ENCODE data around the gene PALB2.
A peak's percentile ranks its signal among the peaks of the same experiment; 100 is the strongest.

The PALB2 gene

GRCh38 chr16:23640931-23641765, at the start of gene PALB2, which contains the start of gene DCTN5:
Gene PALB2 (minus strand): TSS chr16:23641310. CDS start chr16:23641157, 153 bp downstream.
Gene DCTN5 (plus strand): TSS chr16:23641466. CDS start chr16:23641543, 77 bp downstream.
- peak; percentile 94 for DNase-seq (ENCODE audit: low read depth, low spot score)

DNA sequence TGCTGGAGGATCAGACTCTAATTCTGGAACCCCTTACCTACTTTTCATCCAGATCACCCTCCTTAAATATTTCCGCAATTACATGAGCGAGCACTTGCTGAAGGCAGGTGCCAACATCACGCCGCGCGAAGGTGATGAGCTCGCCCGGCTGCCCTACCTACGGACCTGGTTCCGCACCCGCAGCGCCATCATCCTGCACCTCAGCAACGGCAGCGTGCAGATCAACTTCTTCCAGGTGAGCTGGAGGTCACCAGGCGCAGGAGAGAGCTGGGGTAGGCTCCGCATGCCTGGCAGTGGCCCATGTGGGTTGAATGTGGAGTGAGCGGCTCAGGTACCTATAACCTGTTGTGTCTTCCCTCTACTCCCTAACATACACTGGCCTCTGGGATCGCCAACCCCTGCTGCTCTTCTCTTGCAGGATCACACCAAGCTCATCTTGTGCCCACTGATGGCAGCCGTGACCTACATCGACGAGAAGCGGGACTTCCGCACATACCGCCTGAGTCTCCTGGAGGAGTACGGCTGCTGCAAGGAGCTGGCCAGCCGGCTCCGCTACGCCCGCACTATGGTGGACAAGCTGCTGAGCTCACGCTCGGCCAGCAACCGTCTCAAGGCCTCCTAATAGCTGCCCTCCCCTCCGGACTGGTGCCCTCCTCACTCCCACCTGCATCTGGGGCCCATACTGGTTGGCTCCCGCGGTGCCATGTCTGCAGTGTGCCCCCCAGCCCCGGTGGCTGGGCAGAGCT, 48.5 kb upstream of the PALB2 start:
- no peak for DNase-seq (ENCODE audit: low read depth, low spot score)

GRCh38 chr16:23687034-23687808, 46.1 kb upstream of the PALB2 start:
- no peak for DNase-seq (ENCODE audit: low read depth, low spot score)

DNA sequence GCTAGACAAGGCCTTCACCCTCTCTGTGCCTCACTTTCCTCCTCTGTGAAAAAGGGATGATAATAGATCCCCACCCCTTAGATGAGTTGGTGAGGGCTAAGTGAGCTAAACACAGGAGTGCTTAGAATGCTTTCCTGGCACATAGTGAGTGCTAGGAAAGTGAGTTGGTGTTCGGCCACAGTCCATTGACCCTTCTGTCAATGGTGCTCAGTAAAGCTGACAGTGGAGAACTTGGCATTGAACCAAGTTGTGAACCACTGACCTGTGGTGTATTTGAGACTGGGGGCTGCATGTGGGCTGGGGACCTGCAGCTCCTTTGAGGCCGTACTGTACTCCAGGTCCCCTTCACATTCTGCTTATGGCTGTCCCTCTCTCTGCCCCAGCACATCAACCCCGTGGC, 42.4 kb upstream of the PALB2 start:
- DNase-seq (ENCODE audit: low read depth, low spot score): no peak

- DNase-seq (ENCODE audit: low read depth, low spot score): no peak
Measured at GRCh38 chr16:23682181-23682580, 41.1 kb upstream of the PALB2 start.

DNA sequence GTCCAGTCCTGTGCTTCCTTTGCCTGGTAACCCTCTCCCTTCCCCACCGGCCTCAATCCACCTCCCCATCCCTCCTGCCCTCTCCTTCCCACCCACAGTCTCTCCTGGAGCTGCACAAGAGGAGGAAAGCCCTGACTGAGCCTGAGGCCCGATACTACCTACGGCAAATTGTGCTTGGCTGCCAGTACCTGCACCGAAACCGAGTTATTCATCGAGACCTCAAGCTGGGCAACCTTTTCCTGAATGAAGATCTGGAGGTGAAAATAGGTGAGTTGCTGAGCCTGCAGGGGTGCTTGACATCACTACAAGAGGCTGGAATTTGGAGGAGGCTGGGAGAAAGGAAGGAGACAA, 38.9 kb upstream of the PALB2 start:
- peak; percentile 14 for DNase-seq (ENCODE audit: low read depth, low spot score)

GRCh38 chr16:23679274-23679985, 38.3 kb upstream of the PALB2 start:
- DNase-seq (ENCODE audit: low read depth, low spot score): peak; percentile 58

DNA sequence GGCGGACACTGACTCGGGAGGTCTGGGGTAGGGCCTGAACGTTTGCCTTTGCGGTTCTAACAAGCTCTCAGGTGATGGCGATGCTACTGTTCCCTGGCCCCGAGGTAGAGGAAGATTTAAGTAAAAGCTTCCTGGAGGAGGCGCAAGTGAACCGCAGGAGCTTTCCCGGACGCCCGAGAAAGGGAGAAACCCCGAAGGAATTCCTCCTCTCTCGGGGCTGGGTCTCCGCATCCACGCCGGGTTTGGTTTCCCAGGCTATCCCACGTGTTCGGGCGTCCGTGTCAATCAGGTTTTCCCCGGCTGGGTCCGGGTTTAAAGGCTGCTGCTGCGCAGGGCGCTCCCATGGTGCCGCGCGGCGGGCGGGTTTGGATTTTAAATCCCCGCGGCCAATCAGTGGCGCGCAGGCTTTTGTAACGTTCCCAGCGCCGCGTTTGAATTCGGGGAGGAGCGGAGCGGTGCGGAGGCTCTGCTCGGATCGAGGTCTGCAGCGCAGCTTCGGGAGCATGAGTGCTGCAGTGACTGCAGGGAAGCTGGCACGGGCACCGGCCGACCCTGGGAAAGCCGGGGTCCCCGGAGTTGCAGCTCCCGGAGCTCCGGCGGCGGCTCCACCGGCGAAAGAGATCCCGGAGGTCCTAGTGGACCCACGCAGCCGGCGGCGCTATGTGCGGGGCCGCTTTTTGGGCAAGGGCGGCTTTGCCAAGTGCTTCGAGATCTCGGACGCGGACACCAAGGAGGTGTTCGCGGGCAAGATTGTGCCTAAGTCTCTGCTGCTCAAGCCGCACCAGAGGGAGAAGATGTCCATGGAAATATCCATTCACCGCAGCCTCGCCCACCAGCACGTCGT, 37.5 kb upstream of the PALB2 start, which contains the start of gene PLK1:
Gene PLK1 (plus strand): TSS at position 460 of the 844 bp plus-strand sequence. CDS start 44 bp downstream, at position 504.
- DNase-seq (ENCODE audit: low read depth, low spot score): peak; percentile 97

GRCh38 chr16:23676924-23677480, 35.9 kb upstream of the PALB2 start:
- no peak for DNase-seq (ENCODE audit: low read depth, low spot score)

DNA sequence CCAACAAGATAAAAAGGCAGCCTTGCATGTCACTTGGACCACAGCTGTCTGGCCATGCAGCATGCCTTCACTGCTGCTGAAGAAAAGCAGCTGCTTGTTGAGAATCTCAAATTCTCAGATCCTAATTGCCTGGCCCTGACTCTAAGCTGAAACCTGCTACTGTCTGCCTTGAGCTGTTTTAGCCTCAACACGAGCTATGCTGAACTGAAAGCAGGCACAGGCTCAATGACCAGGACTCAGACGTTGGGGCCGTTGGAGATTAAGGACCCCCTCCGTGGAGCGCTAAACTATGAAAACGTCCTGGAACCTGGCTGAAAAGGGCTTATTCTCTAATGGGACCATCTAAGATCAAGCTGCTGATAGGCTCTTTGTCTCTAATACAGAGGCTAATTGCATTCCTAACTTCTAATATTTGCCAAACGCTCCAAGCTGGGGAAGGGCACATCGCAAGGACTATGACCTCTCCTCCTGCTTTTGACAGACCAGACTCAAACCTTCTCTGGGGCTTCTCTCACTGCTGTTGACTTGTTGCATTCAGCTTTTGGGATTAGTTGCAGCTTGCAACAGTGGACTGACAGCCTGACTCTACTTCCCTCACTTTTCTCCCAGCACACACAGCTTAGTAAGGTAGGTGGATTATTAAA, 33.0 kb upstream of the PALB2 start:
- no peak for DNase-seq (ENCODE audit: low read depth, low spot score)

- no peak for DNase-seq (ENCODE audit: low read depth, low spot score)
Measured at GRCh38 chr16:23670137-23670776, 29.1 kb upstream of the PALB2 start.

GRCh38 chr16:23668873-23669272, 27.8 kb upstream of the PALB2 start:
- DNase-seq (ENCODE audit: low read depth, low spot score): no peak

DNA sequence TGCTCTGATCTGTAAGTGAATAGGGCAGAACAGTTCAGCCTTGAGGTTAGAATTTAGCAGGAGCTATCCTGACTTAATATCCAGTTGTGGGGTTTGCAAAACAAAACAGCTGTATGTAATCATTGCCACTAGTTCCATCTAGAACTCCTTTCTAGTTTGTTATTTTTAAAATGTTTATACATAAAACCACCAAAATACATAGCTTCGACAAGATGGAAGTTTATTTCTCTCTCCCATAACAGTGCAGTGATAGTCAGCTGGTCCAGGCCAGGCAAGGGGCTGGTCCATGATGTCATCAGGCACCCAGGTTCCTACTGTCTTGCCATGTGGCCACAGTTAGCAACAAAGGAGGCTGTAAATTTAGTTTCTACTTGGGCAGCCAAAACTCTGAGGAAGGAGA, 27.1 kb upstream of the PALB2 start:
- DNase-seq (ENCODE audit: low read depth, low spot score): no peak

DNA sequence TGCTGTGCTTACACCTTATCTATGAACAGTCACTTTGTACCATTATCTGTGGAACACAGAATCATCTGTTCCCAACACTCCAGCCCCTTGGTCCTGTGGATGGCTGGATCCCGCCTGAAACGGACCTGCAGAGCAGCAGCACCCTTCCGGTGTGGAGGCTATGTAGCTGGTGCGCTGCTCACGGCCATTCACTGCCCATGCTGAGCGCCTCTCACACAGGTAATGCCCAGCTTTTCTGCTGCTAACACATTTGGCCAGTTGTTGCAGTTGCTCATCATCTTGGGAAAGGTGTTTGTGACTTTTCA, 26.2 kb upstream of the PALB2 start:
- no peak for DNase-seq (ENCODE audit: low read depth, low spot score)

- no peak for DNase-seq (ENCODE audit: low read depth, low spot score)
Measured at GRCh38 chr16:23666571-23667354, 25.7 kb upstream of the PALB2 start.

DNA sequence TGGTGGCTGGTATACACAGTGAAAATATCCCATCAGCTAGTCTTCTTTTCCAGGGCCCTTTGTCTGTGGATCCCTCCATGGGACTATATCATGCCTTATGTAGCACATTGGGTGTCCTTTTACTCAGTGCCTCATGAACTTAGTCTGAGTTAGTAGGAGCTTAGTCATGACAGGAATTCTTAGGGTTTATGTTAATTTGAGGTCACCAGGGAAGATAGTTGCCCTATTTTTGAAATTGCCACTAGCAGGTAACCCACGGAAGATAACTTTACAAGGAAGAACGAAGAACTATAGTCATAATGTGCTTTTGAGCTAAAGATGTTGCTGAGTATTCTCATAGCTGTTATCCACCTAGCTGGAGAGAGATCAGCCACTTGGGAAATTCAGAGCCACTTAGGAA, 22.8 kb upstream of the PALB2 start:
- DNase-seq (ENCODE audit: low read depth, low spot score): no peak

DNA sequence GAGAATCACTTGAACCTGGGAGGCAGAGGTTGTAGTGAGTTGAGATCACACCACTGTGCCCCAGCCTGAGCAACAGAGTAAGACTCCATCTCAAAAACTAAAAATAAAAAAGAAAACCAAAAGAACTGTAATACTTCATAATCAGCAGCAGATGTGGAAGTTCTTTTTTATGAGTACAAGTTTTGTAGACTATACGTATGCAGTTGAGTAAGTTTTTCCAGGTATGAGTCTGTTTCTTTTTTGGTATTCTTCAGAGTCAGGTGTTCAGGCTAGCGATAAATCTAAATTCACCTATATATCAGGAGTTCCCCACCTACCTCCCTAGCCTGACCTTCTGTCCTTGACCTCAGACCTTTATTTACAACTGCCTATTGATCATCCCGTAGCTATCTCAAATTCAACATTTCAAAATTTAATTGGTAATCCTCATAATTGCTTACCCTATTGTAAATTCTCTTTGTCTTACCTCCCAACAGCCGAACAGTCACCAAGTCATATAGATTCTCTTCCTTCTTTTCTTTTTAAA, 10.9 kb upstream of the PALB2 start:
- no peak for DNase-seq (ENCODE audit: low read depth, low spot score)
